GM10266 (cell line): Measurements from ENCODE around the gene CPED1.

Source experiments
- DNase-seq: peaks from one replicate; pipeline ENCODE4 v3.0.0; 2012; ENCODE audit errors: extremely low spot score
- TF ChIP-seq, protein P1 (sequence below): IDR thresholded peaks from 2 replicates; pipeline ENCODE4 v1.5.1; 2012; ENCODE audit warnings: mild to moderate bottlenecking, low read depth; ENCODE audit not compliant: control insufficient read depth, insufficient read depth; ENCODE audit errors: missing control alignments

Gene CPED1

DNA sequence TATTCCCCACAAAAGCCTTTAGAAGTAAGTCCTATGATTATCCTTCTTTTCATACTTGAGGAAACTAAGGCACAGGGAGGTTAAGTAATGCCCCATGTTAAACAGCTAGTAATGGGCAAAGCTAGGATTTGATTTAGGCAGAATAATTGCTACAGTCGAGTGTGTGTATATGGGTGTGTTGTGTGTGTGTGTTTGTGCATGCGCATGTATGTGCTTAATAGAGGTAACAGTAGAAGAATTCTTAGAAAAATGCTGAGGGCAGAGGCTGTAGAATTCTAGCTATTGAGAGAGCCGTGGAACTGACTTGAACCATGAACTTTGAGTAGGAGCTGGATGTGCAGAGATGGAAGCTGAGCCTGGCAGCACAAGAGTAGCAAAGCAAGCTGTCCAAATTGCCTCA, 208.9 kb downstream of the CPED1 start:
- TF ChIP-seq, protein P1, sequence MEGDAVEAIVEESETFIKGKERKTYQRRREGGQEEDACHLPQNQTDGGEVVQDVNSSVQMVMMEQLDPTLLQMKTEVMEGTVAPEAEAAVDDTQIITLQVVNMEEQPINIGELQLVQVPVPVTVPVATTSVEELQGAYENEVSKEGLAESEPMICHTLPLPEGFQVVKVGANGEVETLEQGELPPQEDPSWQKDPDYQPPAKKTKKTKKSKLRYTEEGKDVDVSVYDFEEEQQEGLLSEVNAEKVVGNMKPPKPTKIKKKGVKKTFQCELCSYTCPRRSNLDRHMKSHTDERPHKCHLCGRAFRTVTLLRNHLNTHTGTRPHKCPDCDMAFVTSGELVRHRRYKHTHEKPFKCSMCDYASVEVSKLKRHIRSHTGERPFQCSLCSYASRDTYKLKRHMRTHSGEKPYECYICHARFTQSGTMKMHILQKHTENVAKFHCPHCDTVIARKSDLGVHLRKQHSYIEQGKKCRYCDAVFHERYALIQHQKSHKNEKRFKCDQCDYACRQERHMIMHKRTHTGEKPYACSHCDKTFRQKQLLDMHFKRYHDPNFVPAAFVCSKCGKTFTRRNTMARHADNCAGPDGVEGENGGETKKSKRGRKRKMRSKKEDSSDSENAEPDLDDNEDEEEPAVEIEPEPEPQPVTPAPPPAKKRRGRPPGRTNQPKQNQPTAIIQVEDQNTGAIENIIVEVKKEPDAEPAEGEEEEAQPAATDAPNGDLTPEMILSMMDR = no peak
- no peak for DNase-seq

DNA sequence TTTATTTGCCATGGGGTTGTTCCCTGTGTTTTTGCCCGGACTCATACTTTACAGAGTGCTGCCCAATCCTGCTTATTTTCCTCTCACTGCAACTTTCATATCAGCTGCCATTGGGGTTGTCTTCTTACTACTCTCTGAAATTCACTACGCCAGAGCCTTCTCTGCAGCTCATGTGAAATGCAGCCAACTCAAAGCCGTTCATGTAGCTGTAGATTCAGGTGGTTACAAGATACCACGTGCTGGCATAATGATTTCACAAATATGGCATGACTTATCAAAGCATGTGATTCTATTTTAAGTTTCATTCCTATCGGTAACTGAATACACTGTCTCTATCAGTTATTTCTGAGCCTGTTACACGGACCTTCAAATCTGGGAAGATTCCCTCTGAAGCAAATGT, 210.0 kb downstream of the CPED1 start:
- DNase-seq = no peak
- TF ChIP-seq, protein P1 = no peak

DNA sequence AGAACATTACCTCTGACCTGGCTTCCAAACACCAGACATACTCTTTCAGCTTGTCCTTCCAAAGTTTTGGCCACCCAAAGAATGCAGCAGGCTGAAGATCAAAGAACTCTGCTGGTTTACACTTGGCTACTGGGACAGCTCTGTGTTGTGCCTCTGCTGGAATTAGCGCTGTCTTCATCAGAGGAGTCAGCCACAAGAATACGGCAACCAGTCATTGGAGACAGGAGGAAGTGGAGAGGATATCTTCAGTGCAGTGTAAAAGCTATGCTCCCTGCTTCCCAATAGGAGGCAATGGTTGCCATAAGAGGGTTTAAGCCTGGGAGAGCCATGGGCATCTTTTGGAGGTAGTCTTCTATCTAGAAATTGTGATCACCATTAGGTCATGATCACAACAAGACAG, 213.6 kb downstream of the CPED1 start:
- DNase-seq = no peak
- TF ChIP-seq, protein P1 = no peak

DNA sequence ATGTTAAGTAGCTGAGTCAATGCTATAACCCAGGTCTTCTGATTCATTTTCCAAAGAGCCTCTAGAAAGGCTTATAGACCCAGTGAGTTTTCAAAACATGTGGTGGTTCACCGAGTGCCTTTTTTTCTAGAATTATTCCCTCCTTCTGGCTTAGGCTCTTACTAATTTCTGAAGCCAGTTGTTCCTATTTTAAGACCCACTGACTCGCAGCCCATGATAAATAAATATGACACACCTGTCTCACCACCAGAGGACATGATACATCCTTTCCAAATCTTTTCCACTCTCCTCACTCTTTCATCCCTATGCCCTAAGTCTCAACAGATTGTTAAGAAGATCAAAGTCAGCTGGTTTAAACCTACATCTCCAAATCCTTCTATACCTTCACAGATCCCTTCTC, 214.3 kb downstream of the CPED1 start:
- no peak for DNase-seq
- TF ChIP-seq, protein P1 = no peak

DNA sequence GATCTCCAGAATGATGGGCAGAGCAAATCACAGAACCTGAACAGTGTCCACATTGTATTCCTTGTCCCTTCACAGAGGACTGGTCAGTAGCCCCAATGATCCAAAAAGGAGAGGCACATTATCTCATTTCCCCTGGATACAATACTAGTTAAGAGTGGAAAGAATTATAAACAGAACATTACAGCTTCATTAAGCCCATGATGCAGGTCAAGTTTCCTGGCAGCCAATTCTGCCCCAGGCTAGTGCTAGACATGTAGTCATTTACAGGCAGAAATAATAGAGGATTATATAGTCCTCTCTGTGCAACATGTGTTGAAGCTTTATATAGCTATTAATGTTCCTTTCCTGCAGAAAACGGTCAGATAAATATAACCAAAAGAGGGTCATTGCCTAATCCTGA, 216.0 kb downstream of the CPED1 start:
- TF ChIP-seq, protein P1 = no peak
- DNase-seq = no peak

DNA sequence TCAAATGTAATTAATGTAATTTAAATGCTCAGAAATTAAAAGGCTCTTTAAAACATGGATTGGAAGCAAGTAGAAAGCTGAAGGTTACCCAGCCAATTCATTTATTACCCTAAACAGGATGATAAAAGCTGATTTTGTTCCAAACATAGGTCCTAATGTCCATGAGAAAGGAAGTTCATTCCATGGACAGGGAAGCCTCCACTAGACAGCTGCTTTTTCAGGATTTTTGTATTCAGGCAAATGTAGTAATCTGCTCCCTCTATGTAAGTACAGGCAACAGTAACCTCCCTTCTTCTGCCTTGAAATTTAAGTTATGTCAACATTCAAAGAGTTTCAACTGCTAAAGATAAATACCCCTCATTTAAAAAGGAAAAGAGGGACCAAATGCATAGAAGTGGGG, 217.3 kb downstream of the CPED1 start:
- TF ChIP-seq, protein P1 = no peak
- DNase-seq = no peak

DNA sequence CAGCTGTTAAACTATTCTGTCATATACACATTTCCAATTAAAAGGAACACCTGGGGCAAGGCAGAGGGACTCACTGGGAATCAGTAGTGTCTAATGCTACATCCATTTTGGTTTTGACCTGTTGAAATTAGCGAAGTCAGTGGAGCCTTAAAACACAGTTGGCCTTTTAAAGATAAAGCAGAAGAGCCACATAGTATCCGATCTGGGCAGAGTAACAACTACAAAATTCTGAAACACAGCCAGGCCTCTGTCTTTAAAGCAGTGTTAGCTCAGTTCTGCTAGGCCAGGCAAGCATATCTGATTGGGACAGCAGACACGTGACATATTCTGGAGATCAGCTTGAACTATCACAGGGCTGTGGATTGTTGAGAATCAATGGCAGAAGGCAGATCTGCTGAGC, 222.7 kb downstream of the CPED1 start:
- TF ChIP-seq, protein P1 = no peak
- DNase-seq = no peak

DNA sequence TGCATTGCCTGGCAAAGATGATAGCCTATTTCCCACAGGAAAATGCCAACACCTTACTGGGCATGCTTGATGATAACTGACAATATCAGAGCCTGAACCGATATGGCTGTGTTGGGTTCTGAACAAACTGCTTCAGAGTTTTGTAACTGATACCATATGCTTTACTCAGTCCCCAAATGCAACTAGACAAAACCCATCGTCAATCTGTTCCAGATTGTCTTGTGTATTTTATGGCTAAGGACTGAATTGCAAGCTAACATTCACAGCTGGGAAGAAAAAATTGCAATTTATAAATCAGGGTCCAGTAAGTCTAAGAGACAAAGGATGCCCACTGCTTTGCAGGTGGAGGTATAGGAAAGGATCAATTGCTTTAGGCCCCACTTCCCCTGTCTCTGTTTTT, 223.5 kb downstream of the CPED1 start:
- TF ChIP-seq, protein P1 = no peak
- no peak for DNase-seq
